ENCODE measurements around the gene MMP25. TPM values are rescaled to one million over a fixed set of nuclear protein-coding genes. Genes with fewer than 3 reads are reported as not detected.

Gene MMP25
- polyA plus RNA-seq, 3 donors, result 0.71 to 26.6 (median 2.6) TPM

DNA sequence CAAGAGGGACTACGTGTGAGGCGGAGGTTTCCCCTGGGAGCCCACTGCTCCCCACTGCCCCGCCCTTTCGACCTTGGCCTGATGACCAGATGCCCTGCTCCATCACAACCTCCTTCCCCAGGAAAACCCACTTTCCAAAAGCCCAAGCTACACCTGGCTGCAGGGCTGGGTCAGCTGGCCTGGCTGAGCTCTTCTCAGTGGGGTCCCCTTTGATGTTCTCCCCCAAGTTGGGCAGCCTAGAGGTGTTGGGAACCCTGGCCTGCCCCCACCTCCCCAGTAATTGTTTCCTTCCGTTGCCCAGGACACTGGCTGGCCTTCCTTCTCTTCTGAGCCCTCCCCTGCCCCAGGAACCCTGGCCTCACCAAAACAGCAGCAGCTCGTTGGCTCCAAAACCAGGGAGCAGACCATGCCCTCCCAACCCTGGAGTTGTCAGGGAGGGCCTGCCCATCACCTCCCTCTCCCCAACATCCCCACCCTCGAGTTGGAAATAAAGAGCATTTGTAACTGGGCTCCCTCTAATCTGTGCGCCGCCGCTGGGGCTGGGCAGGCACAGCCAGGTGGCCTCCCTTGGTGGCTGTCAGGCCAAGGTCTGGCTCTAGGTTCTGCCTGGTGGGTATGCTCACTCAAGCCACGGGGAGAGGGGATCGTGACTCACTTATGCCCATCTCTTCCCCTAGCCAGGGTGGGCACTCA is 32.2 kb upstream of the MMP25 start:
- Mint-ChIP-seq H3K36me3 (no peaks in the 10 kb centered on the region), H3K27ac (no peak overlapping the region), H3K9me3 (peaks cover 0 to 2% (median 0%) of the 10 kb centered on the region in 7 donors), H3K27me3 (ENCODE audit: low read depth in 3 of 3) (peaks cover 43 to 64% (median 49%) of the 10 kb centered on the region in 3 donors), H3K4me1 (peaks cover 19% of the 10 kb centered on the region), H3K4me3 (peak overlapping the region in 1 of 2 donors; percentile 55)
- Histone ChIP-seq H3K4me2 (replicated peaks; ENCODE audit: extremely low read depth, low read length, poor library complexity, severe bottlenecking) (no peak overlapping the region), H2AFZ (ENCODE audit: insufficient read depth, low read depth, low read length, poor library complexity, severe bottlenecking) (no peak overlapping the region), H3K9me3 (replicated peaks in 1 of 2; ENCODE audit: control insufficient read depth in 1 of 2, insufficient read depth in 1 of 2, low read length in 2 of 2) (no peaks in the 10 kb centered on the region), H3K4me1 (ENCODE audit: control insufficient read depth in 1 of 2, insufficient read depth in 2 of 2, low read length in 2 of 2) (peaks cover 12 to 20% of the 10 kb centered on the region in 2 donors), H3K27ac (ENCODE audit: low read depth in 1 of 2, low read length in 2 of 2) (no peak overlapping the region), H3K9ac (ENCODE audit: insufficient read depth, low read length, poor library complexity, severe bottlenecking) (no peak overlapping the region), H3K4me3 (replicated peaks in 1 of 3; ENCODE audit: low read depth in 2 of 3, low read length in 3 of 3) (no peak overlapping the region), H4K20me1 (ENCODE audit: insufficient read depth, low read length) (no peaks in the 10 kb centered on the region), H3K36me3 (replicated peaks in 1 of 2; ENCODE audit: control insufficient read depth in 1 of 2, insufficient read depth in 2 of 2, low read length in 2 of 2) (no peaks in the 10 kb centered on the region), H3K79me2 (ENCODE audit: insufficient read depth, low read length) (no peaks in the 10 kb centered on the region), H3K27me3 (ENCODE audit: control insufficient read depth in 2 of 2, insufficient read depth in 2 of 2, low read length in 2 of 2) (peaks cover 0 to 50% of the 10 kb centered on the region in 2 donors)
- 94% methylated on average over 8 of the region's 12 CpGs for WGBS (ENCODE audit: insufficient coverage)
- TF ChIP-seq, protein P1, sequence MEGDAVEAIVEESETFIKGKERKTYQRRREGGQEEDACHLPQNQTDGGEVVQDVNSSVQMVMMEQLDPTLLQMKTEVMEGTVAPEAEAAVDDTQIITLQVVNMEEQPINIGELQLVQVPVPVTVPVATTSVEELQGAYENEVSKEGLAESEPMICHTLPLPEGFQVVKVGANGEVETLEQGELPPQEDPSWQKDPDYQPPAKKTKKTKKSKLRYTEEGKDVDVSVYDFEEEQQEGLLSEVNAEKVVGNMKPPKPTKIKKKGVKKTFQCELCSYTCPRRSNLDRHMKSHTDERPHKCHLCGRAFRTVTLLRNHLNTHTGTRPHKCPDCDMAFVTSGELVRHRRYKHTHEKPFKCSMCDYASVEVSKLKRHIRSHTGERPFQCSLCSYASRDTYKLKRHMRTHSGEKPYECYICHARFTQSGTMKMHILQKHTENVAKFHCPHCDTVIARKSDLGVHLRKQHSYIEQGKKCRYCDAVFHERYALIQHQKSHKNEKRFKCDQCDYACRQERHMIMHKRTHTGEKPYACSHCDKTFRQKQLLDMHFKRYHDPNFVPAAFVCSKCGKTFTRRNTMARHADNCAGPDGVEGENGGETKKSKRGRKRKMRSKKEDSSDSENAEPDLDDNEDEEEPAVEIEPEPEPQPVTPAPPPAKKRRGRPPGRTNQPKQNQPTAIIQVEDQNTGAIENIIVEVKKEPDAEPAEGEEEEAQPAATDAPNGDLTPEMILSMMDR (IDR thresholded peaks at IDR 0.05), result no peak
- intact Hi-C loops (cut with micrococcal nuclease), result loop anchor here in 1 of 2 donors (2.0 kb wide), 1 partner anchor 13 kb away; no protein-coding TSS in a partner anchor
- DNase-seq, result no peak

DNA sequence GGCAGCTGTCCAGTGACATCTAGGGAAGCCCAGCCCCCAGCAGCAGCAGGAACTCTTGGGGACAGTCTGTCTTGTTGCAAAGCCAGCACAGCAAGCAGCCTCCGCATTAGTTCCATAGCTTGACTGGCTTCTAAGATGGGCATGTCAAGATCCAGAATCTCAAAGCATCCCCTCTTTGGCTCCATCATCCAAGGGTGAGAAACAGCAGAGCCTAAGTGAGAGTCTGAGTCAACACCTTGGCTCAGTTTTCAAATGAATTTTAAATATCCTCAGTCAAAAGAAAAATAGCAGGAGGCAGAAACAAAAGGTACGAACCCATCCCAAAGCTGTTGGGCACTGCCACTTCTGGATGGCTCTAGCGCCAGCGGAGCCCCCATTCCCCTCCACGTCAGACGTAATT is 31.4 kb upstream of the MMP25 start:
- no peaks in the 10 kb centered on the region for H3K9me3 ChIP-seq (replicated peaks in 1 of 2; ENCODE audit: control insufficient read depth in 1 of 2, insufficient read depth in 1 of 2, low read length in 2 of 2)
- Mint-ChIP-seq H3K4me3 (no peak overlapping the region), H3K27me3 (ENCODE audit: low read depth in 3 of 3) (peaks cover 47 to 69% (median 54%) of the 10 kb centered on the region in 3 donors), H3K36me3 (no peaks in the 10 kb centered on the region), H3K9me3 (peaks cover 0 to 3% (median 0%) of the 10 kb centered on the region in 7 donors), H3K4me1 (peaks cover 18% of the 10 kb centered on the region), H3K27ac (no peak overlapping the region)
- no peaks in the 10 kb centered on the region for H3K79me2 ChIP-seq (ENCODE audit: insufficient read depth, low read length)
- H3K27me3 ChIP-seq (ENCODE audit: control insufficient read depth in 2 of 2, insufficient read depth in 2 of 2, low read length in 2 of 2), result peaks cover 0 to 51% of the 10 kb centered on the region in 2 donors
- H3K36me3 ChIP-seq (replicated peaks in 1 of 2; ENCODE audit: control insufficient read depth in 1 of 2, insufficient read depth in 2 of 2, low read length in 2 of 2), result no peaks in the 10 kb centered on the region
- no peaks in the 10 kb centered on the region for H4K20me1 ChIP-seq (ENCODE audit: insufficient read depth, low read length)
- TF ChIP-seq, protein P1 (IDR thresholded peaks at IDR 0.05), result no peak
- intact Hi-C loops (cut with micrococcal nuclease), result loop anchor here in 1 of 2 donors (2.0 kb wide), 1 partner anchor 14 kb away; no protein-coding TSS in a partner anchor
- H2AFZ ChIP-seq (ENCODE audit: insufficient read depth, low read depth, low read length, poor library complexity, severe bottlenecking), result no peak overlapping the region
- no peak for DNase-seq
- H3K4me1 ChIP-seq (ENCODE audit: control insufficient read depth in 1 of 2, insufficient read depth in 2 of 2, low read length in 2 of 2), result peaks cover 15 to 19% of the 10 kb centered on the region in 2 donors
- H3K4me2 ChIP-seq (replicated peaks; ENCODE audit: extremely low read depth, low read length, poor library complexity, severe bottlenecking), result no peak overlapping the region
- H3K27ac ChIP-seq (ENCODE audit: low read depth in 1 of 2, low read length in 2 of 2), result no peak overlapping the region
- WGBS (ENCODE audit: insufficient coverage), result 94% methylated on average over 2 of the region's 6 CpGs
- no peak overlapping the region for H3K4me3 ChIP-seq (replicated peaks in 1 of 3; ENCODE audit: low read depth in 2 of 3, low read length in 3 of 3)
- no peak overlapping the region for H3K9ac ChIP-seq (ENCODE audit: insufficient read depth, low read length, poor library complexity, severe bottlenecking)
